Nephron (organoid): ENCODE measurements around the gene HIVEP1.

ENCODE experiments used
- H3K27ac Mint-ChIP-seq, 3 experiments: 2 replicates each; pipeline ENCODE4 v1.8.0; 2020; ENCODE audit warnings: mixed read lengths in 3 of 3, mild to moderate bottlenecking in 2 of 3, moderate library complexity in 1 of 3
- H3K27me3 Mint-ChIP-seq: 2 replicates; pipeline ENCODE4 v1.8.0; 2021; ENCODE audit warnings: low read depth, mild to moderate bottlenecking, moderate library complexity, mixed read lengths
- H3K36me3 Mint-ChIP-seq: 2 replicates; pipeline ENCODE4 v1.8.0; 2020; ENCODE audit warnings: low read depth, mixed read lengths
- H3K4me1 Mint-ChIP-seq: 2 replicates; pipeline ENCODE4 v1.8.0; 2020; ENCODE audit warnings: mixed read lengths
- H3K4me3 Mint-ChIP-seq, 3 experiments: 2 replicates each; pipeline ENCODE4 v1.8.0; 2020; ENCODE audit warnings: mild to moderate bottlenecking in 3 of 3, mixed read lengths in 3 of 3, moderate library complexity in 2 of 3
- H3K9me3 Mint-ChIP-seq: 2 replicates; pipeline ENCODE4 v1.8.0; 2020; ENCODE audit warnings: mixed read lengths
- CTCF ChIP-seq, 3 experiments: fragments of 200-600 bp; sonication (generic); IDR thresholded peaks; one replicate each; pipeline ENCODE4 v1.5.0; 2021; ENCODE audit warnings: antibody characterized with exemption in 3 of 3; ENCODE audit not compliant: unreplicated experiment in 3 of 3

HIVEP1 gene

GRCh38 chr6:11978169-11978987 is 33.7 kb upstream of the HIVEP1 start:
- no peak overlapping the region for H3K4me3 Mint-ChIP-seq
- peaks cover 23% of the 10 kb centered on the region for H3K4me1 Mint-ChIP-seq
- no peak overlapping the region for H3K27ac Mint-ChIP-seq
- H3K36me3 Mint-ChIP-seq, result no peaks in the 10 kb centered on the region
- H3K27me3 Mint-ChIP-seq, result no peaks in the 10 kb centered on the region
- H3K9me3 Mint-ChIP-seq, result no peaks in the 10 kb centered on the region
- no peak for TF ChIP-seq CTCF (IDR thresholded peaks at IDR 0.05; ENCODE audit: unreplicated experiment in 3 of 3)

GRCh38 chr6:11979866-11980265 is 32.2 kb upstream of the HIVEP1 start:
- no peak for TF ChIP-seq CTCF (IDR thresholded peaks at IDR 0.05; ENCODE audit: unreplicated experiment in 3 of 3)
- no peak overlapping the region for H3K4me3 Mint-ChIP-seq
- no peak overlapping the region for H3K27ac Mint-ChIP-seq

GRCh38 chr6:11983306-11983705 is 28.8 kb upstream of the HIVEP1 start:
- H3K4me3 Mint-ChIP-seq, result no peak overlapping the region
- no peak overlapping the region for H3K27ac Mint-ChIP-seq
- no peaks in the 10 kb centered on the region for H3K9me3 Mint-ChIP-seq
- H3K27me3 Mint-ChIP-seq, result no peaks in the 10 kb centered on the region
- H3K4me1 Mint-ChIP-seq, result peaks cover 2% of the 10 kb centered on the region
- H3K36me3 Mint-ChIP-seq, result no peaks in the 10 kb centered on the region
- TF ChIP-seq CTCF (IDR thresholded peaks at IDR 0.05; ENCODE audit: unreplicated experiment in 3 of 3), result no peak

More at GRCh38 chr6:11979866-11980265, 32.2 kb upstream of the HIVEP1 start:
- no peaks in the 10 kb centered on the region for H3K36me3 Mint-ChIP-seq
- no peaks in the 10 kb centered on the region for H3K9me3 Mint-ChIP-seq
- H3K27me3 Mint-ChIP-seq, result no peaks in the 10 kb centered on the region
- H3K4me1 Mint-ChIP-seq, result peaks cover 10% of the 10 kb centered on the region

GRCh38 chr6:11987386-11987785 is 24.7 kb upstream of the HIVEP1 start:
- no peaks in the 10 kb centered on the region for H3K36me3 Mint-ChIP-seq
- no peak overlapping the region for H3K4me3 Mint-ChIP-seq
- no peaks in the 10 kb centered on the region for H3K27me3 Mint-ChIP-seq
- no peak overlapping the region for H3K27ac Mint-ChIP-seq
- H3K4me1 Mint-ChIP-seq, result no peaks in the 10 kb centered on the region
- no peaks in the 10 kb centered on the region for H3K9me3 Mint-ChIP-seq
- no peak for TF ChIP-seq CTCF (IDR thresholded peaks at IDR 0.05; ENCODE audit: unreplicated experiment in 3 of 3)

GRCh38 chr6:11989386-11989785 is 22.7 kb upstream of the HIVEP1 start:
- TF ChIP-seq CTCF (IDR thresholded peaks at IDR 0.05; ENCODE audit: unreplicated experiment in 3 of 3), result no peak
- Mint-ChIP-seq H3K4me1 (no peaks in the 10 kb centered on the region), H3K27me3 (no peaks in the 10 kb centered on the region)

GRCh38 chr6:11992086-11992485 is 20.0 kb upstream of the HIVEP1 start:
- no peak for TF ChIP-seq CTCF (IDR thresholded peaks at IDR 0.05; ENCODE audit: unreplicated experiment in 3 of 3)
- H3K4me3 Mint-ChIP-seq, result no peak overlapping the region
- H3K9me3 Mint-ChIP-seq, result peaks cover 3% of the 10 kb centered on the region
- H3K27me3 Mint-ChIP-seq, result no peaks in the 10 kb centered on the region
- peak overlapping the region in 2 of 3 experiments; percentile 3 to 32 for H3K27ac Mint-ChIP-seq
- H3K4me1 Mint-ChIP-seq, result peaks cover under 1% of the 10 kb centered on the region
- H3K36me3 Mint-ChIP-seq, result no peaks in the 10 kb centered on the region

More at GRCh38 chr6:11989386-11989785, 22.7 kb upstream of the HIVEP1 start:
- H3K27ac Mint-ChIP-seq, result no peak overlapping the region
- no peaks in the 10 kb centered on the region for H3K36me3 Mint-ChIP-seq
- H3K9me3 Mint-ChIP-seq, result no peaks in the 10 kb centered on the region
- no peak overlapping the region for H3K4me3 Mint-ChIP-seq
